HL-60 (cell line): ENCODE data around the gene SUMF1.

ENCODE experiments used
- DNase-seq, 2 experiments: peaks; one replicate each; pipeline ENCODE4 v3.0.0-alpha.2; 2010 to 2020; ENCODE audit warnings: low read depth in 1 of 2, low spot score in 1 of 2
- H3K27ac ChIP-seq: fragments of 250-450 bp; sonication (Bioruptor Pico); replicated peaks from 2 replicates; pipeline ENCODE4 v1.5.1; 2020; ENCODE audit warnings: mild to moderate bottlenecking, moderate library complexity
- H3K27me3 ChIP-seq: fragments of 250-450 bp; sonication (Bioruptor Pico); 2 replicates; pipeline ENCODE4 v1.5.1; 2021; ENCODE audit warnings: mild to moderate bottlenecking, moderate library complexity; ENCODE audit not compliant: insufficient read depth, poor library complexity, severe bottlenecking
- H3K4me3 ChIP-seq: replicated peaks from 2 replicates; pipeline ENCODE4 v1.5.1; 2011; ENCODE audit warnings: mild to moderate bottlenecking, control low read depth, low read length; ENCODE audit not compliant: insufficient read depth
- GABPA ChIP-seq: IDR thresholded peaks from 2 replicates; pipeline ENCODE4 v1.6.1; 2012; ENCODE audit warnings: low read depth
- POLR2AphosphoS5 ChIP-seq: IDR thresholded peaks from 2 replicates; pipeline ENCODE4 v1.6.1; 2012; ENCODE audit warnings: low read depth
- SPI1 ChIP-seq: IDR thresholded peaks from 2 replicates; pipeline ENCODE4 v1.6.1; 2012; ENCODE audit warnings: low read depth, mild to moderate bottlenecking, borderline replicate concordance
- TF ChIP-seq, protein P1 (sequence below): IDR thresholded peaks from 2 replicates; pipeline ENCODE4 v1.6.1; 2012; ENCODE audit warnings: low read depth; ENCODE audit not compliant: insufficient replicate concordance
- TF ChIP-seq, protein P2 (sequence below): IDR thresholded peaks from one replicate; pipeline ENCODE4 v1.5.1; 2011; ENCODE audit warnings: low read length, control low read depth, inconsistent platforms; ENCODE audit not compliant: insufficient read depth

SUMF1 gene

DNA sequence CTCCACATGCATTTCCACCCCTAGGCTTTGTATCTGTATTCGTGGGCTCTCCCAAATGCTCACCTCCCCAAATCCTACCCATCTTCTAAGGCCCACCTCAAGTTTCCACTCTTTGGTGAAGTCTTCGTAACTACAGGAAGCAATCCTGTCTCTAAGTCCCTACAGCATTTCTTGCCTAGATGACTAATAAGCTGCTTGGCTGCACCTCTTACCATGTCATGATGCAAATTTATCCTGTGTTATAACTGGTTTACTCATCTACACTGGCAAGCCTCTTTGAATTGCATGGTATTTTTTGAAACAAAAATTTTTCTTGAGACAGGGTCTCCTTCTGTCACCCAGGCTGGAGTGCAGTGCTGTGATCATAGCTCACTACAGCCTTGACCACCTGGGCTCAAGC is 90.6 kb downstream of the SUMF1 start:
- Histone ChIP-seq H3K27ac (no peak overlapping the region), H3K27me3 (no peaks in the 10 kb centered on the region), H3K4me3 (no peak overlapping the region)
- TF ChIP-seq GABPA (no peak), POLR2AphosphoS5 (no peak), SPI1 (no peak)
- TF ChIP-seq, protein P1, sequence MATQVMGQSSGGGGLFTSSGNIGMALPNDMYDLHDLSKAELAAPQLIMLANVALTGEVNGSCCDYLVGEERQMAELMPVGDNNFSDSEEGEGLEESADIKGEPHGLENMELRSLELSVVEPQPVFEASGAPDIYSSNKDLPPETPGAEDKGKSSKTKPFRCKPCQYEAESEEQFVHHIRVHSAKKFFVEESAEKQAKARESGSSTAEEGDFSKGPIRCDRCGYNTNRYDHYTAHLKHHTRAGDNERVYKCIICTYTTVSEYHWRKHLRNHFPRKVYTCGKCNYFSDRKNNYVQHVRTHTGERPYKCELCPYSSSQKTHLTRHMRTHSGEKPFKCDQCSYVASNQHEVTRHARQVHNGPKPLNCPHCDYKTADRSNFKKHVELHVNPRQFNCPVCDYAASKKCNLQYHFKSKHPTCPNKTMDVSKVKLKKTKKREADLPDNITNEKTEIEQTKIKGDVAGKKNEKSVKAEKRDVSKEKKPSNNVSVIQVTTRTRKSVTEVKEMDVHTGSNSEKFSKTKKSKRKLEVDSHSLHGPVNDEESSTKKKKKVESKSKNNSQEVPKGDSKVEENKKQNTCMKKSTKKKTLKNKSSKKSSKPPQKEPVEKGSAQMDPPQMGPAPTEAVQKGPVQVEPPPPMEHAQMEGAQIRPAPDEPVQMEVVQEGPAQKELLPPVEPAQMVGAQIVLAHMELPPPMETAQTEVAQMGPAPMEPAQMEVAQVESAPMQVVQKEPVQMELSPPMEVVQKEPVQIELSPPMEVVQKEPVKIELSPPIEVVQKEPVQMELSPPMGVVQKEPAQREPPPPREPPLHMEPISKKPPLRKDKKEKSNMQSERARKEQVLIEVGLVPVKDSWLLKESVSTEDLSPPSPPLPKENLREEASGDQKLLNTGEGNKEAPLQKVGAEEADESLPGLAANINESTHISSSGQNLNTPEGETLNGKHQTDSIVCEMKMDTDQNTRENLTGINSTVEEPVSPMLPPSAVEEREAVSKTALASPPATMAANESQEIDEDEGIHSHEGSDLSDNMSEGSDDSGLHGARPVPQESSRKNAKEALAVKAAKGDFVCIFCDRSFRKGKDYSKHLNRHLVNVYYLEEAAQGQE: no peak
- TF ChIP-seq, protein P2, sequence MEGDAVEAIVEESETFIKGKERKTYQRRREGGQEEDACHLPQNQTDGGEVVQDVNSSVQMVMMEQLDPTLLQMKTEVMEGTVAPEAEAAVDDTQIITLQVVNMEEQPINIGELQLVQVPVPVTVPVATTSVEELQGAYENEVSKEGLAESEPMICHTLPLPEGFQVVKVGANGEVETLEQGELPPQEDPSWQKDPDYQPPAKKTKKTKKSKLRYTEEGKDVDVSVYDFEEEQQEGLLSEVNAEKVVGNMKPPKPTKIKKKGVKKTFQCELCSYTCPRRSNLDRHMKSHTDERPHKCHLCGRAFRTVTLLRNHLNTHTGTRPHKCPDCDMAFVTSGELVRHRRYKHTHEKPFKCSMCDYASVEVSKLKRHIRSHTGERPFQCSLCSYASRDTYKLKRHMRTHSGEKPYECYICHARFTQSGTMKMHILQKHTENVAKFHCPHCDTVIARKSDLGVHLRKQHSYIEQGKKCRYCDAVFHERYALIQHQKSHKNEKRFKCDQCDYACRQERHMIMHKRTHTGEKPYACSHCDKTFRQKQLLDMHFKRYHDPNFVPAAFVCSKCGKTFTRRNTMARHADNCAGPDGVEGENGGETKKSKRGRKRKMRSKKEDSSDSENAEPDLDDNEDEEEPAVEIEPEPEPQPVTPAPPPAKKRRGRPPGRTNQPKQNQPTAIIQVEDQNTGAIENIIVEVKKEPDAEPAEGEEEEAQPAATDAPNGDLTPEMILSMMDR: no peak
- no peak for DNase-seq

GRCh38 chr3:4375911-4376310 is 91.2 kb downstream of the SUMF1 start:
- TF ChIP-seq SPI1 (no peak), GABPA (no peak), POLR2AphosphoS5 (no peak)
- TF ChIP-seq, protein P2: no peak
- TF ChIP-seq, protein P1: no peak
- no peak overlapping the region for H3K4me3 ChIP-seq
- H3K27me3 ChIP-seq: no peaks in the 10 kb centered on the region
- H3K27ac ChIP-seq: no peak overlapping the region
- DNase-seq: no peak

- Histone ChIP-seq H3K4me3 (no peak overlapping the region), H3K27ac (no peak overlapping the region), H3K27me3 (no peaks in the 10 kb centered on the region)
- no peak for DNase-seq
- TF ChIP-seq POLR2AphosphoS5 (no peak), SPI1 (no peak), GABPA (no peak)
- TF ChIP-seq, protein P1: no peak
- TF ChIP-seq, protein P2: no peak
Measured at GRCh38 chr3:4373669-4374068, 93.4 kb downstream of the SUMF1 start.
